Cardiac fibroblast (primary cell): Measurements from ENCODE around the gene UST.

ENCODE experiments used
- DNase-seq, 2 donors: peaks; one replicate each; pipeline versions ENCODE4 v3.0.0 to v3.0.0-alpha.2; 2010; ENCODE audit warnings: low read depth in 2 of 2
- H3K4me3 ChIP-seq, 2 donors: replicated peaks in 1 of 2; 1 replicate in 1 of 2; 2 replicates in 1 of 2; pipeline ENCODE4 v1.5.1; 2011; ENCODE audit warnings: low read depth in 2 of 2, low read length in 2 of 2, mild to moderate bottlenecking in 2 of 2, moderate library complexity in 1 of 2
- TF ChIP-seq, protein P1 (sequence below): IDR thresholded peaks from one replicate; pipeline ENCODE4 v1.5.1; 2011; ENCODE audit warnings: low read depth, mild to moderate bottlenecking, low read length, inconsistent platforms

Gene UST

GRCh38 chr6:148735989-148736388 is 10.8 kb upstream of the UST start:
- TF ChIP-seq, protein P1, sequence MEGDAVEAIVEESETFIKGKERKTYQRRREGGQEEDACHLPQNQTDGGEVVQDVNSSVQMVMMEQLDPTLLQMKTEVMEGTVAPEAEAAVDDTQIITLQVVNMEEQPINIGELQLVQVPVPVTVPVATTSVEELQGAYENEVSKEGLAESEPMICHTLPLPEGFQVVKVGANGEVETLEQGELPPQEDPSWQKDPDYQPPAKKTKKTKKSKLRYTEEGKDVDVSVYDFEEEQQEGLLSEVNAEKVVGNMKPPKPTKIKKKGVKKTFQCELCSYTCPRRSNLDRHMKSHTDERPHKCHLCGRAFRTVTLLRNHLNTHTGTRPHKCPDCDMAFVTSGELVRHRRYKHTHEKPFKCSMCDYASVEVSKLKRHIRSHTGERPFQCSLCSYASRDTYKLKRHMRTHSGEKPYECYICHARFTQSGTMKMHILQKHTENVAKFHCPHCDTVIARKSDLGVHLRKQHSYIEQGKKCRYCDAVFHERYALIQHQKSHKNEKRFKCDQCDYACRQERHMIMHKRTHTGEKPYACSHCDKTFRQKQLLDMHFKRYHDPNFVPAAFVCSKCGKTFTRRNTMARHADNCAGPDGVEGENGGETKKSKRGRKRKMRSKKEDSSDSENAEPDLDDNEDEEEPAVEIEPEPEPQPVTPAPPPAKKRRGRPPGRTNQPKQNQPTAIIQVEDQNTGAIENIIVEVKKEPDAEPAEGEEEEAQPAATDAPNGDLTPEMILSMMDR = no peak
- DNase-seq = no peak
- no peak overlapping the region for H3K4me3 ChIP-seq

DNA sequence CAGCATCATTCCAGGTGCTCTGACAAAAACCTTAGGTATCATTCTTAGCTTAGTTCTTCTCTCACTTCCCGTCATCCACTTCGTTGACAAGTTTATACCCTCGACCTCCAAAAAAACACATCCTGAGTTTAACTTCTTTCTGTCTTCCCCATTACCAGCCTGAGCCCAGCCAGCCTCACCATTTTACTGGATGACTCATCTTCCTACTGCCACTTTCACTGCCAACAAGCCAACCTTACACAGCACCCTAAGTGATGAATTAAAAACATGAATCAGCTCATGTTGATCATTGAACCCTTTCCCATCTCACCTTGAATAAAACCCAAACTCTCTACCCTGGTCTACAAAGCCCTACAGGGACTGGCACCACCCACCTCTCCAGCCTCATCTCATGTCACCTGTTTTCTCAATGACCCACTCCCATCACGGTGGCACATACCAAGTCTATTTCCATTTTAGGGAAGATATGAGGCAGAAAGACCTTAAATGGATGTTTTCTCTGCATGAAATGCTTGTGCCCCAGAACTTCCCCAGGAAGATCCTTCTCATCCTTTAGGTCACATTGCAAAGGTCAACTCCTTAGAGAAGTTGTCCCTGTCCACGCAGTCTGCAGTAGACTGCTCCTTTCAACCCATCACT is 9.9 kb upstream of the UST start:
- TF ChIP-seq, protein P1 = no peak
- H3K4me3 ChIP-seq = no peak overlapping the region
- DNase-seq = no peak

- DNase-seq = no peak
- no peak overlapping the region for H3K4me3 ChIP-seq
- TF ChIP-seq, protein P1 = no peak
Measured at GRCh38 chr6:148737806-148738205, 9.0 kb upstream of the UST start.

- DNase-seq = peak in 1 of 2 donors; percentile 19
- H3K4me3 ChIP-seq = no peak overlapping the region
- TF ChIP-seq, protein P1 = no peak
Measured at GRCh38 chr6:148738946-148739821, 7.6 kb upstream of the UST start.

DNA sequence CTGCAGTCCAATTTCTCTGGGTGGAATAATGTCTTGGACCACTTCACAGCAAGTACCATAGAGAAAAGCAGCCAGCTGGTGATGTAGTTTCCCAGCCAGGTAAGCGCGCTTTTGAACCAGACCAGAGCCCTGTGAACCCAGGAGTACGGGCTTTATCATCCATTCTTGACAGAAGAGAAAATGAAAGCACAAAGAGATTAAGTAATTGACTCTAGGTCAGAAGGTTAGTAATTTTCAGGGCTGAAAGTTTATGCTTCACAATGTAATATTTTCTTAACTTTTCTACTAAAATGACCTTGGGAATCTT is 7.1 kb upstream of the UST start:
- no peak overlapping the region for H3K4me3 ChIP-seq
- DNase-seq = no peak
- TF ChIP-seq, protein P1 = no peak

GRCh38 chr6:148743476-148743875 is 3.4 kb upstream of the UST start:
- no peak overlapping the region for H3K4me3 ChIP-seq
- DNase-seq = no peak
- TF ChIP-seq, protein P1 = no peak
